Activated CD4-positive, alpha-beta T cell treated with anti-CD3 and anti-CD28 coated beads for 48 hours (primary cell): ENCODE measurements around the gene IFI27L1.
"Not testable (repeated sequence)": the region's sequence is repeated elsewhere in the genome, so short reads cannot be mapped to it uniquely, and the experiment has no call there.

ENCODE experiments used
- DNase-seq: peaks from one replicate; pipeline ENCODE4 v3.0.0-alpha.2; 2020

Gene IFI27L1

DNA sequence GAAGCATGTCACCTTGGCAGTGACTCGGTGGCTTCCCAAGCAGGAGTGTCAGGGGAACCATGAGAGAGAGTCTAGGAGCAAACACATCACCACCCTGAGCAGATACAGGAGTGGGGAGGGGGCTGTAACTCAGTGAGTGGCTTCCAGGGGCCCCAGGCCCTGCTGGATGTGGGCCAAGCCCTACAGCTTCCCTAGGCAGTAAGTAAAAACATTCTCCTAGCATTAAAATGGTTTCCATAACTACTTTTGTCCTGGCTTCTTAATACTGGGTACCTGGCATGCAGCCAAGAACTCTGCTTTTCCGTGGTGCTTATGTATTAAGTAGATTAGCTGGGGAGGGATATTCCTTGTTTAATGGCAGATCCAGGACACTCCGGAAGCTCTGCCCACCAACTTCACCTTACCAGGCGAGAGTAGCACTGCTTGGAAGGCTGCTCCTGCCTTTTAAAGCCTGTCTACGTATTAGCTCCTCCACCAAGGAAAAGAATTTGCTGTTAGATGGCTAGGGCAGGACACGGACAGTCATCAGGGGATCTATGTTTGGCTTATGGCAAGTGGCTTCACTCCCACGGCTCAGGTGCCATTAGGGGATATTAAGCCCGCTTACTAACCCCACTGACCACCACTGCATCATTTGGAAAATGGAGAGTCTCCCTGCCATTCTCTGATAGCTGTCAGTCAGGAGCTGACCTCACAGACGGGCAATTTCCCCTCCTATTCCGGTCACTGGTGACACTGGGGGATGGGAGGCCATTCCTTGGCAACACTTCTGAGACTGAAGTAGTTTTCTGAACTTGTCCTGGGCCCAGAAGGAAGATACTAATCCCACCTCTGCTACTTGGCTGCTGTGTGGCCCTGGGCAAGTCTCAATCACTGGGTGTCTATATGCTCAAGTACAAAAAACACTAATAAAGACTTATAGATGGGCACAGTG, 32.2 kb upstream of the IFI27L1 start:
- no peak for DNase-seq

DNA sequence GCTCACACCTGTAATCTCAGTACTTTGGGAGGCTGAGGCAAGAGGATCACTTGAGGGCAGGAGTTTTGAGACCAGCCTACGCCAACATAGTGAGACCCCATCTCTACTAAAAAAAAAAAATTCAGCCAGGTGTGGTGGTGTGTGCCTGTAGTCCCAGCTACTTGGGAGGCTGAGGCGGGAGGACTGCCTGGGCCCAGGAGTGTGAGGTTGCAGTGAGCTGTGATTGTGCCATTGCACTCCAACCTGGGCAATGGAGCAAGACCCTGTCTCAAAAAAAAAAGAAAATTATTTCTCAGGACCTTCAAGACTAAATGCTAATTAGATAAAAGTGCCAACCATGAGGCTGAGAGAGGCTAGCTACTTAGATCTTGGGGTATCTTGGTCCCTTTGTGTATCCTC, 31.5 kb upstream of the IFI27L1 start:
- no peak for DNase-seq

DNA sequence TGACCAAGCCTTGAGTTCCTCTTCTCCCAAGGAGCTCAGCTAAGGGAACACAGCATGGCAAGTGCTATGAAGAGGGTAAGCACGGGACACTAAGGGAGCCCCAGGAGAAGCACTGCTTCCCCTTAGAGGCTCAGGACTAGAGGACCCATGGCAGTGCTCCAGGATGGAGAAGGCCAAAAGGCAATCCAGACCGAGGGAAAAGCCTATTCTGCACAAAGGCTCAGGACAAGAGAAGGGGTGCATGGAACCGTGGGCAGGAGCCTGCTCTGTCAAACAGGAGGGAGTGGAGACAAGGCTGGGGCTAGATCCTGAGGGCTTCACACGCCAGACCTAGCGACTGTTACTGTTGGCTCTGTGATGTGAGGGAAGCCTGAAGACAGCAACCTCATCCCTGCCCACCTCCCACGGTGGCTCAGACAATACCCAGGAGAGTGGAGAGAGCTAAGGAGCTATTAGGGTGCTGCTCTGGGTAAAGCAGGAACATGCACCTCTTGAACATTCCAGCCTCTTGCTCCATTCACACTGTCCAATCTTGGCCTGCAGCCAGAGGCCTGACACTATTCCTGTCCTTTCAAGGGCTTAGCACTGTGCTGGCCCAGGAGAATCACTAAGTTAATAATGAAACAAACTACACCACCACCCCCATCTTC, 30.8 kb upstream of the IFI27L1 start:
- no peak for DNase-seq

DNA sequence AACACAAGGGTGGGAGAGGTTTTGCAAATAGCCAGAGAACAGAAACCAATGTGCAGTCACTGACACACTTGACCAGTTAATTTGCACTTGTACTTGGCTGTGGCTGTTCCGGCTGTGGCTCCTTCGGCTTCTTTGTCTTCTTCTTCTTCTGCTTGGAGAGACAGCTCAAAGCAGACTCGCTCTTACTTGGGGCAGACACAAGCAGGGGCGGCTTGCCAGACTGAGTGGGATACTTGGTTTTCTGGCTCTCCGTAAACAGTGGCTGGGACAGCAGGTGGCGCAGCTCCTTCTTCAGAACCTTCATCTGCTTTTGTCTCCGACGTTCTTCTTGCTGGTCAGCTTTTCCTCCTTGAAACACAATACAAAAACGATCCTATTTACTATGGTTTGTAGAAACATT, 30.0 kb upstream of the IFI27L1 start:
- no peak for DNase-seq

DNA sequence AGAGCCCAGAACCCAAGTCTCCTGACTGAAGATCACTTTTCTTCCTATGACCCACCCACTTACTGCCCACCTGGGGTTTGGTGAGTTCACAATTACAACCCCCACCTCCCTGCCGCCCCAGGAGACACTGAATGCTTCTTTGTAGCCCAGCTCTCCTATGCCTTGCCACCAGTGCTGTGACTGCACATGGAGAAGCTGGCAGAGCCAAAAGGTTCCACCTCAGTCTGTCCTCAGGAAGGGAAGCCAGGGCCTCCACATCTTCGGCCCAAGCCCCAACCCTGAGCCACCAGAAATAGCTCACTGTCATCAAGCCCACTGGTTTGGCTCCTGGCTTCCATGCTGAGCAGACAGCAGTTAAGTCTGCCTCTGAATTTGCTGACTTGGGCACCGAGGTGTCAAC, 29.3 kb upstream of the IFI27L1 start:
- DNase-seq, result no peak

DNA sequence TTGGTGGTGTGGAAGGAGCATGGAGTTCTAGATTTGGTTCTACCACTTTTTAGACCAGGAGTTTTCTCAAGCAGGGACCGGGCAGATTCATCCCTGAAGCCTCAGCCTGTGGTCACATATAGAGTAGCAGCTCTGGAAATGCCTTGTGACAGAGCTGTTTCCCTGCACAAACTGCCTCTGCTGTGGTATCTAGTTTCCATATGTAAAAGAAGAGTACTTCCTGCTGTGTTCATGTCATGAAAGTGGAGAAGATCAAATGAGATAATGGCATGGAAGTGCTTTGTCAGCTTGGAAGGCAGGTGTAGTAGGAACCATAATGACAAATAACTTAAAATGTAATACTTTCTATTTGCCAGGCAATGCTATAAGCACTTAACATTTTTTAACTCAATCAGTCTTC, 28.9 kb upstream of the IFI27L1 start:
- no peak for DNase-seq

DNA sequence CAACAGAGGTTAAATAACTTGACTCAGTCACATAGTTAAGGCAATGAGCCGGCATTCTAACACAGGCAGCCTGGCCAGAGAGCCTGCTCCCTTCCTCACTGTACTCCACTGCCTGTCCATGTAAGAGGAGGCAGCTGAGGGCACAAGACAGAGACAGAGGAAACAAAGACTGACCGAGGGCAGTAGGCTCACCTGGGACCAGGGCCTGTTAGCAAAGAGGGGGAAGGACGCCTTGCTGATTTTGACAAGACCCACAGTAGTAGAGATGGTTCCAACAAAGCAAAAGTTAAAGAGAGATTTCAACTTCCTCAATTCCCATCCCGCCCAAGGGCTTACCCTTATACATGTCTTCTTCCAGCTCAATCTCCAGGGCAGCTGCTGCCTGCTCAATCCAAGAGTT, 28.4 kb upstream of the IFI27L1 start:
- DNase-seq, result no peak

DNA sequence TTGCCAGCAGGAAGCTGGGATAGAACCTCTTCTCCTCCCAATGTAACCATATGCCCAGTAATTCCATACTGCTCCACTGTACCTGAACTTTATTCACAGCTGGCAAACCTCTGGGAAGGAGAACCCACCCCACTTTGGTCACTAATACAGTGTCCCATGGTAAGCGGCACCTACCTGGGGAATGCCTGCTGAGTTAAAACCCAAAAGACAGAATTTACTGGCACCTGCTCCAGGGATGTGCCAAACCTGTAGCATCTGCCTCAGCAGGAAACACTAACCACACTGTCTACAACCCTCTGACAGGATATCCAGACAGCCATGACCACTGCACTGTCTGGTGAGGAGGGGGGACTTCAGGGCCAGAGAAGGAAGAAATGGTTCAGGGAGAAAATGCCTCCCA, 26.7 kb upstream of the IFI27L1 start:
- DNase-seq, result no peak

DNA sequence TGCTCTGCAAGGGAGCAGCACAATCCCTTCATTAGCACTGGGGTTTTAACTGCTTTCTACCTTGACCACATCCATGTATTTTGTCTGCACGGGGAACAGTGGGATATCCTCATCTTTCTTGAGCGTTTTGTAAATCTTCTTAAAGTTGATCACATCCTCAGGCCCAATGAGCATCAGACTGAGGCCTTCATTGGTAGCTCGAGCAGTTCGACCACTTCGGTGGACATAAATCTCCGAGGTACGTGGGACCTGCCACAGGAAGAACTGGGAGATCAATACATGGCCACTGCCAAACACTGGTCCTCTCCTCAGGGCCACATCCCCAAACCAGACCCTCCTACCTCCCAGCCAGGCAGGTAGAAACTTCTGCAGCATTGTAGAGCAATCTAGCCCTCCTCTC, 26.2 kb upstream of the IFI27L1 start:
- DNase-seq, result no peak

DNA sequence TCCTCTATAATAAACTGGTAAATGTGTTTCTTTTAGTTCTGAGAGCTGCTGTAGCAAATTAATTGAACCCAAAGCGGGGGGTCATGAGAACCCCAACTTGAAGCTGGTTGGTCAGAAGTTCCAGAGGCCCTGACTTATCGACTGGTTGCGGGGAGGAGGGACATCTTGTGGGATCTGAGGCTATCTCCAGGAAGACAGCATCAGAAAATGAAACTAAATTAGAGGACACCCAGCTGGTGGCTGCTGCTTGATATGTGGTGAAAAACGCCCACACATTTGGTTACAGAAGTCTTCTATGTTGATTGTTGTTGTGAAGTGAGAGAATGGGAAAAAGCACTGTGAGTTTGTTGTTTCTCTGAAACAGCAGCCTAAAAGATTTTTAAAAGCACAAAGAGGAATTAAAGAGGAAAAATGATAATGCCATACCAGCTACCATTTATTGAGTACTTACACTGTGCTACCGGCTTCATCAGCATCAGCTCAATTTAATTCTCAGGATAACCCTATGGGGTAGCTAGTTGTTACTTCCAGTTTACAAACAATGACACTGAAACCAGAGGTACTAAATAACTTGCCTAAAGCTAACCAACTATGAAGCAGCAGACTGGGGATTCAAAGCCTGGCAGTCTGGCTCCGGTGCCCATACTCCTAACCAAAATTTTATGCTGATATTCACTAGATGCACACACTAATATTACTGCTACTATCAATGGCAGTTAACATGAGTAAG, 24.4 kb upstream of the IFI27L1 start:
- peak; percentile 36 for DNase-seq

DNA sequence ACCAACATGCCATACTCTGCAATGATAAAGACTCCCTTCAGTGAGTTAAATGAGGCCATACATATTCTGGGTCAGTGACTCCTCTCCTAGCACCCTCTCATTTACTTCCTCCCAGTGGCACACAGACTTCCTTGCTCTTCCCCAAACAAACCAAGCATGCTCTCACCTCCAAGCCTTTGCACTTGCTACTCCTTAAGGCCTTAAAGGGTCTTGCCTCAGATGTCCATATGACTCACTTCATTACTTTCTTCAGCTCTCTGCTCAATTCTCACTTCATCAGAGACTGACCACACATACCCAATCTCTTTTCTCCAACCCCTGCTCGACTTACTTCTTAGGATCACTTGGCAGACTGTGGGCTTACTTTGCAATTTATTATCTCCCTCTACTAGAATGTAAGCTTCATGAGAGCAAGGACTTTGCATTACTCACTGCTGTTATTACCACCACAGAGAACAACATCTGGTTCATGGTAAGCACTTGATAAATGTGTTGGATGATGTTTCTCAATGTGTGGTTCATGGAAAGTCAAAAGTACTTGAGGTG, 22.9 kb upstream of the IFI27L1 start:
- no peak for DNase-seq

DNA sequence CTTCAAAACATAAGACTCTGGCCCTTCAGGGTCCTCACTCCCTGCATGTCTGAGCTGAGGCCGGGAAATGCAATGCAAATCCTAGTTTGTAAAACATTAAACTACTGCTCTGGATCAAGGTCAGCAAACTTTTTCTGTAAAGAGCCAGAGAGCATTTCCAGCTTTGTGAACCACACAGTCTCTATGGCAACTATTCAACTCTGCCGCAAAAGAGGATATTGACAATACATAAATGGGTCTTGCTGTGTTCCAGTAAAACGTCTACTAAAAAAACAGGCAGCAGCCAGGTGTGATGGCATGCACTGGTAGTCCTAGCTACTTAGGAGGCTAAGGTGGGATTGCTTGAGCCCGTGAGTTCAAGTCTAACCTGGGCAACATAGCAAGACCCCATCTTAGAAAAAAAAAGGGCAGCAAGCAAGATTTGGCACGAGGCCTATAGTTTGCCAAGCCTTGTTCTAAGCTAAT, 22.4 kb upstream of the IFI27L1 start:
- DNase-seq, result no peak

DNA sequence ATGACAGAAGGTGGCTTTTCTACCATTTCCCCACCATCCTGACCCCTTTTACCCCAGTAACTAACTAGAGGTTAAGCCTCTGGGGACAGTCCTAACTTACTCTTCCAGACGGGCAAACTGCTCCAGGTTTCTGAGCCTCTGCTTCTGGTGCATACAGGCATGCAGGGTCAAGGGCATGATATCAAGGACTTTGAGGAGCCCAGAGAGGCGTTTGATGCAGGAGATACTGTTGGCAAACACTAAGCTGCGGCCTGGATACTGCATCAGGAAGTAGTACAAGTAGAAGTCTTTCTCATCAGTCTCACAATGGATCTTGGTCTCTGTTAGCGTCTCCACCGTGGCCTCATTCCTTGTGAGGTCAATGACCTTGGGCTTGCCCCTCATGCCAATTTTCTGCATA, 21.1 kb upstream of the IFI27L1 start:
- DNase-seq, result no peak

DNA sequence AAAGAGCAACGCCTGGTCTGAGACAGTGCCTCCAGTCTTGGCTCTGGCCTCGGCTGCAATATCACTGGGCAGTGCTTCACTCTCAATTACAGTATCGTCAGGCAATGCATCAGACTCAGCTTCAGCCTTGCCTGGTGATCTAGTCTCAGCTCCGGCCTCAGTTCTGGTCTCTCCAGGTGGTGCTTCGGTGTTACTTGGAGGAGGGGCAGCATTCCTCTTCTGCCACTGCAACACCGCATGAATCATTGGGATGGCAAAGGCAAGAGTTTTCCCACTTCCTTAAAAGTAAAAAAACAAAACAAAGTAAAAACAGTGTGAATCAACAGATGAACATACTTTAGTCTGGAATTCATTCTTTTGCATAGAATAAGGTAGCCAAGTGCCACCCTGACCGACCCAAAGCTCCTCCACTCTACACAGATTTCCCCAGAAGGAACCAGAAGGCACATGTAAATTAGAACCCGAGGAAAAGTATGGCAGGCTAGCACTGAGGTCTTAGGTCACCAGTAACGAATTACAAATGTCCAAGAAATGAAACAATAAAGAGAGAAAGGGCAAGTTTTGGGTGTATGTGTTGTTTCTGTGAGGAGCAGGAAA, 18.7 kb upstream of the IFI27L1 start:
- DNase-seq, result no peak

DNA sequence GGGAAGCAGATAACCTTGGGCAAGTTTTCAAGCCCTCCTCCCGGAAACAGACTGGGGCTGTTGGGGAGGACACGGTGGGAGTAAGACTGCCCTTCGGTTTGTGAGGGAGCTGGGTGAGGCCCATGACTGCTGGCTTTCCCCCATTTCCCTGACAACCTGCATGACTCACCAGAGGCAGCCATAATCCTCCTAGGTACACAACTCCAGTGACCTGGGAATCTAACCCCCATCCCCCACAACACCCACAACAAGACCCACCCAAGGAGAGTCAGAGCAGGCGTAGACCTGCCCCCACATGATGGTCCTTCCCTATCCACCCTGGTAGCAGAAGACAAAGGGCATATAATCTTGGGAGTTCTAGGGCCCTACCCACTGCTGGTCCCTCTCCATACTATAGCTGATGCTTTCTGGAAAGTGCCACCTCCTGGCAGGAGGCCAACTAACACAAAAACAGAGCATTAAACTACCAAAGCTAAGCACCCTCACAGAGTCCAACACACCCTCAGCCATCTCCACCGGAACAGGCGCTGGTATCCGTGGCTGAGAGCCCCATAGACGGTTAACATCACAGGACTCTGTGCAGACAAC, 14.9 kb upstream of the IFI27L1 start:
- DNase-seq, result no peak

DNA sequence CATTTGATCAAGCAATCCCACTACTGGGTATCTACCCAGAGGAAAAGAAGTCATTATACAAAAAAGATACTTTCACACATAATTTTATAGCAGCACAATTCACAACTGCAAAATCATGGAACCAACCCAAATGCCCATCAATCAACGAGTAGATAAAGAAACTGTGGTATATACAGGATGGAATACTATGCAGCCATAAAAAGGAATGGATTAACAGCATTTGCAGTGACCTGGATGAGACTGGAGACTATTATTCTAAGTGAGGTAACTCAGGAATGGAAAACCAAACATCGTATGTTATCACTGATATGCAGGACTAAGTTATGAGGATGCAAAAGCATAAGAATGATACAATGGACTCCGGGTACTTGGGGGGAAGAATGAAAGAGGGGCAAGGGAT, 9.0 kb upstream of the IFI27L1 start:
- DNase-seq, result not testable (repeated sequence)

DNA sequence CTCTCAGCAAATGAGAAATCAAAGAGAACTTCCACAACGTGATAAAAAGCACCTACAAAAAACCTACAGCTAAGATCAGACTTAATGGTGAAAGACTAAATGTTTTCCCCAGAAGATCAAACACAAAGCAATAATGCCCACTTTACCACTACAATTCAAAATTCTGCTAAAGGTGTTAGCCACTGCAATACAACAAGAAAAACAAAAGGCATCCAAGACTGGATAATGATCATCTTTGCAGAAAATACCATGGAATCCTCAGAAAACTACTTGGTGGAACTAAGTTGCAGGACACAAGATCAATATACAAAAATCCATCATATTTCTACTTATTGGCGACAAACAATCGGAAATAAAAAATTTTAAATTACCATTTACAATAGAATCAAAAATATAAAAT, 6.6 kb upstream of the IFI27L1 start:
- no peak for DNase-seq

DNA sequence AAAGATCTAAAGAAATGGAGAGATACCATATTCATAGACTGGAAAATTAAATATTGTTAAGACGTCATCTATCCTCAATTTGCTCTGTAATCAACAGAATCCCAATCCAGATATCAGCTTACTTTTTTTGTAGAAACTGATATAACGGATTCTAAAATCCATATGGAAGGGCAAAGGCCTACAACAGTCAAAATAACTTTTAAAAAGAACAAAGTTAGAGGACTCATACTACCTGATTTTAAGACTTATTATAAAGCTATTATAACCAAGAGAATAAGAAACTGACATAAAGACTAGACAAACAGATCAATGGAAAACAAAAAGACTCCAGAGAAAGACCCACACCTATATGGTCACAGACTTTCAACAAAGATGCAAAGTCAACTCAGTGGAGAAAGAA, 6.1 kb upstream of the IFI27L1 start:
- DNase-seq, result no peak

DNA sequence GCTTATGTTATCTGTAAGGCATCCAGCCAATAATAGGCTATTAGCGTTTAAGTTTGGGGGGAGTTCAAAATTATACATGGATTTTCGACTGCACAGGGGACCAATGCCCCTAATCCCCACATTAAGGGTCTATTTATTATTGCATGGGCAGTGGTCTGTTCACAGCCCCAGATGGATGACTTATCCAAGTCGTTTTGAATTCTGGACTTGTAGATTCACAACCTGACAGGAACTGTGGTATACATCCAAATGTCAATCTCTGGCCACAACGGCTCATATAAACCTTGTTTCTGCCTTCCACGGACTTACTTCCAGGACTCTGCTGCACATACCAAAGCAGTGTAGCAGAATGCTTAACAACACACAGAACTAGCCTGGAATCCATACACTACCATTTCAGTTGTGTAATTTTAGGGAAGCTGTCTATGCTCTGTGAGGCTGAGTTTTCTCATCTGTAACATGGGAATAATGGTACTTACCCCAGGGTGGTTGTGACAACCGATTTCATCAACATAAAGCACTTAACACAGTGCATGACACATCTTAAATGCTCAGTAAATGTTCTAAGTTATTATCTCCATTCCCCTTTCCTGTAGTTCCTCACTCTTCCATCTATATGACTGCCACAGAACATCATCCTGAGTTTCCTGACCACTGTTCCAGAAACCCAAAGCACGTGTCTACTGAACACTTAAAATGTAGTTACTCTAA, 3.8 kb upstream of the IFI27L1 start:
- DNase-seq, result no peak

DNA sequence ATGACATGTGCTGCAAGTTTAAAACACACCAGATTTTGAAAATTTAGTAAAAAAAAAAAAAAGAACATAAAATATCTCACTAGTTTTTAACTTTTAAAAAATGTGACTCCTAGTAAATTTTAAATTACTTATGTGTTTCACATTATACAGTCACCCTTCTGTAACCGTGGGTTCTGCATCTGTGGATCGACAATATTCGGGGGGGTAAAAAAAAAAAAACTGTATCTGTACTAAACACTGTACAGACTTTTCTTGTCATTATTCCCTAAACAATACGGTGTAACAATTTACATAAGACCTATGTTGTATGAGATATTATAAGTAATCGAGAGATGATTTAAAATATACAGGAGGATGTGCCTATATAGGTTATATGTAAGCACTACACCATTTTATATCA, 3.3 kb upstream of the IFI27L1 start:
- DNase-seq, result no peak

DNA sequence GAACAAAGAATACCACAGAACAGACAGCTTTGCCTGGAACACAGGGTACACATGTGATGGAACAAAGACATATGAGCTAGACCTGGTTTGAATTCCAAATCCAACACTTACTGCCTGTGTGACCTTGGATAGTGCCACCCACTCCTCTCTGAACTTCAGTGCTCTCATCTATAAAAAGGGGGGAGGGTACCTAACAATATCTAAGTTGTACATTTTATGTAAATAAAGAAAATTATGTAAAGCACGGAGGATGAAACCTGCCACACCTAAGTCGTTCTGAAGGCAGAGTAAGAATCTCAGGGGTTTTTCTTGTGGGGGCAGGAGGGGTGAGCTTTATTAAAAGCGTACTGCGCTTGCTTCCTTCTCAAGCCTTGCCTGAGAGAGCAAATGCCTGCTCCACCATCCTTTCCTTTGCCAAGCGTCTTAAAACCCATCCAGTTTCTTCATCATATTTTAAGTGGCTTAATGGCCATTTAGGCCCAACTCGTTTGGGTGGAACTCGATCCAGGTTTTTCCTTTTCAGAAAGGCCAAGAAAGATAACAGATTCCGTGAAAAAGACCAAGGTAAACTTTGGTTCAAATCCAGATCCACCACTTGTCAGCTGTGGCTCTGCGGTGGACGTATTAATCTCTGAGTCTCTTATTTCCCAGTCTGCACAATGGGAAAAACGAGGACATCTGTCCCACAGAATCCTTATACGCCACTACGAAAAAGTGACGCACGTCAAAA, 1.1 kb upstream of the IFI27L1 start:
- DNase-seq, result no peak
